ENCODE measurements around the gene PRDM16. TPM values are rescaled to one million over a fixed set of nuclear protein-coding genes. Genes with fewer than 3 reads are reported as not detected.

The PRDM16 gene
- polyA plus RNA-seq, 1 of the 3 experiments (the other 2 are of a cell fraction) = not detected

- TF ChIP-seq, protein P1, sequence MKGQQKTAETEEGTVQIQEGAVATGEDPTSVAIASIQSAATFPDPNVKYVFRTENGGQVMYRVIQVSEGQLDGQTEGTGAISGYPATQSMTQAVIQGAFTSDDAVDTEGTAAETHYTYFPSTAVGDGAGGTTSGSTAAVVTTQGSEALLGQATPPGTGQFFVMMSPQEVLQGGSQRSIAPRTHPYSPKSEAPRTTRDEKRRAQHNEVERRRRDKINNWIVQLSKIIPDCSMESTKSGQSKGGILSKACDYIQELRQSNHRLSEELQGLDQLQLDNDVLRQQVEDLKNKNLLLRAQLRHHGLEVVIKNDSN (IDR thresholded peaks at IDR 0.05; ENCODE audit: borderline replicate concordance, low read depth) = no peak
- no peak for TF ChIP-seq FOSL2 (IDR thresholded peaks at IDR 0.05; ENCODE audit: borderline replicate concordance, low read depth)
Measured at GRCh38 chr1:3264456-3264855, 195.5 kb downstream of the PRDM16 start (continued).

DNA sequence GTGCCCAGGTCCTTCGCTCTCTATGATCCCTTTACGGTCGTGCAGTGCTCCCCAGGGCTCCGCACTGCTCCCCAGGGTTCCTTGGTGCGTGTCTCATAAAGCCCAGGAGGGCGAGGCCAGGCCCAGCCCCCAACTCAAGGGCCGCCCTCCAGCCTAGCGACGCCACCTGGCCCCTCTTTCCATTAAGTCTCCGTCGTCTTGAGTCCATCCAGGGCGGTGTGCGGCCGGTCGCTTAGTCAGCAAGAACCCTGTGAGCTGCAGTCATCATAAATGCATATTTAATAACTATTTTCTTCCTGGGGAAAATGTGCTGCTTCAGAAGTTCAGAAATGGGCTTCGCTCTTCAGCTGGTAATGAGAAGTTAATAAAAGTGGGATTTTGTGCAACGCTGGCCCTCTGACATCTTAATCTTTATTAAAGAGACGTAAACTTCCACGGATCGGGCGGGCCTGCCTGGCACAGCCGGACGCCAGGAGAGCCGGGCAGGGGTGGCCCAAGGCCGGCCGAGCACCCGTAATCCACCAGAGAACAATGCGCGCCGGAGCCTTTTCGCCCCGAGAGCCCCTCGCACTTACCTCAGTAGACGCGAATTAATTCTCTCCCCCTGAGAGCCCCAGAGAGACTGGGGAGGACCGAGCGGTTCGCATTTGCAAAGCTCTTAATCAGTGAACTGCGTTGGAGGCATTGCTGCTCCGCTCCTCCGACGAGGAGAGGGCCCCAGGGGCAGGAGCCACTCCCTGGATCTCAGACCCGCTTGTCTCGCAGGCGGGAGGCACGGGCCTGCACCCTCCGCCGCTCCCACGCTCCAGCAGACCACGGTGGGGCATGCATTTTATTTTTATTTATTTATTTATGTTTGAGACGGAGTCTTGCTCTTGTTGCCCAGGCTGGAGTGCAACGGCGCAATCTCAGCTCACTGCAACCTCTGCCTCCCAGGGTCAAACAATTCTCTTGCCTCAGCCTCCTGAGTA lies 197.1 kb downstream of the PRDM16 start:
- WGBS (ENCODE audit: low lambda C conversion rate) = 54% methylated on average over 47 of the region's 53 CpGs
- Histone ChIP-seq H3K4me3 (ENCODE audit: low read depth in 2 of 2, low read length in 1 of 2) (no peak overlapping the region), H2AFZ (ENCODE audit: low read depth) (no peak overlapping the region), H4K20me1 (ENCODE audit: insufficient read depth) (no peaks in the 10 kb centered on the region), H3K9ac (no peak overlapping the region), H3K9me2 (no peaks in the 10 kb centered on the region), H3K9me3 (no peaks in the 10 kb centered on the region), H3K4me2 (no peak overlapping the region), H3K27me3 (ENCODE audit: insufficient read depth) (peaks cover 19% of the 10 kb centered on the region; the same call in 1 of the 2 replicates), H3F3A (replicated peaks; ENCODE audit: insufficient read depth) (no peaks in the 10 kb centered on the region), H3K27ac (ENCODE audit: low read depth in 2 of 2, low read length in 1 of 2) (no peak overlapping the region), H3K79me2 (ENCODE audit: insufficient read depth) (no peaks in the 10 kb centered on the region), H3K36me3 (replicated peaks in 1 of 2; ENCODE audit: control insufficient read depth in 1 of 2, insufficient read depth in 2 of 2, low read length in 1 of 2) (no peaks in the 10 kb centered on the region), H3K4me1 (ENCODE audit: control insufficient read depth in 1 of 2, insufficient read depth in 2 of 2, low read depth in 1 of 2, low read length in 1 of 2) (no peaks in the 10 kb centered on the region)
- ChIA-PET CTCF (no interaction called here), POLR2A (no interaction called here)
- TF ChIP-seq RXRA (IDR thresholded peaks at IDR 0.05; ENCODE audit: borderline replicate concordance, low read depth) = no peak
- TF ChIP-seq, protein P2, sequence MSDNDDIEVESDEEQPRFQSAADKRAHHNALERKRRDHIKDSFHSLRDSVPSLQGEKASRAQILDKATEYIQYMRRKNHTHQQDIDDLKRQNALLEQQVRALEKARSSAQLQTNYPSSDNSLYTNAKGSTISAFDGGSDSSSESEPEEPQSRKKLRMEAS (IDR thresholded peaks at IDR 0.05; ENCODE audit: low read depth) = no peak
- TF ChIP-seq JUND (IDR thresholded peaks at IDR 0.05) = no peak
- TF ChIP-seq, protein P3, sequence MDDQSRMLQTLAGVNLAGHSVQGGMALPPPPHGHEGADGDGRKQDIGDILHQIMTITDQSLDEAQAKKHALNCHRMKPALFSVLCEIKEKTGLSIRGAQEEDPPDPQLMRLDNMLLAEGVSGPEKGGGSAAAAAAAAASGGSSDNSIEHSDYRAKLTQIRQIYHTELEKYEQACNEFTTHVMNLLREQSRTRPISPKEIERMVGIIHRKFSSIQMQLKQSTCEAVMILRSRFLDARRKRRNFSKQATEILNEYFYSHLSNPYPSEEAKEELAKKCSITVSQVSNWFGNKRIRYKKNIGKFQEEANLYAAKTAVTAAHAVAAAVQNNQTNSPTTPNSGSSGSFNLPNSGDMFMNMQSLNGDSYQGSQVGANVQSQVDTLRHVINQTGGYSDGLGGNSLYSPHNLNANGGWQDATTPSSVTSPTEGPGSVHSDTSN (IDR thresholded peaks at IDR 0.05) = no peak
- TF ChIP-seq, protein P1 (IDR thresholded peaks at IDR 0.05; ENCODE audit: borderline replicate concordance, low read depth) = no peak
- TF ChIP-seq EZH2phosphoT487 (IDR thresholded peaks at IDR 0.05; ENCODE audit: borderline replicate concordance, low read depth) = no peak
- no peak for TF ChIP-seq SIN3A (IDR thresholded peaks at IDR 0.05; ENCODE audit: borderline replicate concordance, low read depth, low read length)
- no peak for TF ChIP-seq NRF1 (IDR thresholded peaks at IDR 0.05; ENCODE audit: low read depth, low read length)
- TF ChIP-seq, protein P4, sequence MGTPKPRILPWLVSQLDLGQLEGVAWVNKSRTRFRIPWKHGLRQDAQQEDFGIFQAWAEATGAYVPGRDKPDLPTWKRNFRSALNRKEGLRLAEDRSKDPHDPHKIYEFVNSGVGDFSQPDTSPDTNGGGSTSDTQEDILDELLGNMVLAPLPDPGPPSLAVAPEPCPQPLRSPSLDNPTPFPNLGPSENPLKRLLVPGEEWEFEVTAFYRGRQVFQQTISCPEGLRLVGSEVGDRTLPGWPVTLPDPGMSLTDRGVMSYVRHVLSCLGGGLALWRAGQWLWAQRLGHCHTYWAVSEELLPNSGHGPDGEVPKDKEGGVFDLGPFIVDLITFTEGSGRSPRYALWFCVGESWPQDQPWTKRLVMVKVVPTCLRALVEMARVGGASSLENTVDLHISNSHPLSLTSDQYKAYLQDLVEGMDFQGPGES (IDR thresholded peaks at IDR 0.05; ENCODE audit: low read depth, low read length) = no peak
- no peak for TF ChIP-seq MXI1 (IDR thresholded peaks at IDR 0.05; ENCODE audit: low read depth, low read length)
- no peak for DNase-seq

Data from SK-N-SH (cell line).